Uterus (tissue), 4 donors: Measurements from ENCODE around the gene NPC1L1. TPM values are rescaled to one million over a fixed set of nuclear protein-coding genes. Genes with fewer than 3 reads are reported as not detected.

Experiments
- DNase-seq, 2 donors: peaks; one replicate each; pipeline ENCODE4 v3.0.0-alpha.2; 2019 to 2020
- H3K27ac ChIP-seq, 2 donors: fragments of 200-600 bp; sonication (generic); 1 replicate in 1 of 2; 2 replicates in 1 of 2; pipeline ENCODE4 v1.5.1; 2016 to 2018
- H3K27me3 ChIP-seq, 2 donors: fragments of 200-600 bp; sonication (generic); one replicate each; pipeline ENCODE4 v1.5.1; 2018 to 2019; ENCODE audit warnings: control low read depth in 1 of 2
- H3K36me3 ChIP-seq, 2 donors: fragments of 200-600 bp; sonication (generic); one replicate each; pipeline ENCODE4 v1.5.1; 2019; ENCODE audit warnings: control low read depth in 1 of 2
- H3K4me1 ChIP-seq, 2 donors: fragments of 200-600 bp; sonication (generic); one replicate each; pipeline ENCODE4 v1.5.1; 2018 to 2019; ENCODE audit warnings: control low read depth in 1 of 2
- H3K4me3 ChIP-seq, 2 donors: fragments of 200-600 bp; sonication (generic); 1 replicate in 1 of 2; 2 replicates in 1 of 2; pipeline ENCODE4 v1.5.1; 2018 to 2019; ENCODE audit warnings: mild to moderate bottlenecking in 1 of 2
- H3K9me3 ChIP-seq, 2 donors: fragments of 200-600 bp; sonication (generic); one replicate each; pipeline ENCODE4 v1.5.1; 2019; ENCODE audit warnings: control low read depth in 1 of 2
- POLR2A ChIP-seq, 2 donors: fragments of 450-650 bp; IDR thresholded peaks; one replicate each; pipeline ENCODE4 v1.6.1; 2016; ENCODE audit warnings: antibody characterized with exemption in 2 of 2, mild to moderate bottlenecking in 1 of 2, moderate library complexity in 1 of 2
- intact Hi-C: fragments of 100-400 bp; cut with DNase I; formaldehyde crosslinking; loops from one replicate; pipeline ENCODE4 v1.15.1; 2023; ENCODE audit warnings: low total_unique reads
- total RNA-seq, 4 donors: library from RNA; depleted of rRNA in 3 of 4; stranded (reverse); fragments of >200 nt in 3 of 4; gene quantifications; one replicate each; pipeline versions ENCODE4 v1.1.0 to v1.2.4, GENCODE V29; 2014 to 2023
- TF ChIP-seq, protein P1 (sequence below), 4 experiments: fragments of 200-600 bp in 2 of 4; fragments of 450-650 bp in 2 of 4; sonication (generic) in 2 of 4; IDR thresholded peaks; one replicate each; pipeline ENCODE4 v1.5.1; 2016 to 2019; ENCODE audit warnings: antibody characterized with exemption in 4 of 4, mild to moderate bottlenecking in 2 of 4, moderate library complexity in 1 of 4
- donor health status: DM: yes; HTN: yes; CAD: no.

Gene NPC1L1
- total RNA-seq, 4 donors from 2014 or later, result 0.49 TPM; not detected in 3

DNA sequence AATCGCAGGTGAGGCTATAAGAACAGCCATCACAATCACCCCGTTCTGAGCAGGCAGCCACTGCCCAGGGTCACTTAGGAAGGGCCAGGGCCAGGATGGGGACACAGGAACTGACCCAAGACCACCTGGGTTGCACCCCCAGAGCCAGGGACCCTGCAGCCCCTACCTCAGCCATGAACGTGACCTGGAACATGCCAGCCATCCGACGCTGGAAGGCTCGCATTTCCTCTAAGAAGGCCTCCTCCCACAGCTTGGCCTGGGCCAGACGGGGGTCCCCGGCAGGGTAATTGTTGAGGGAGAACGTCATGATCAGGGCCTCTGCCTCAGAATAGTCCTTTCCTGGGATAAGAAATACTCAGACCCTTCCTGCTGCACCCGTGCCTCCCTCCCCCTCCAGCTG lies 5.0 kb downstream of the NPC1L1 start:
- no peaks in the 10 kb centered on the region for H3K27me3 ChIP-seq
- intact Hi-C loops, result no loop called here
- no peak for DNase-seq
- H3K4me3 ChIP-seq, result no peak overlapping the region
- H3K4me1 ChIP-seq, result no peaks in the 10 kb centered on the region
- TF ChIP-seq, protein P1, sequence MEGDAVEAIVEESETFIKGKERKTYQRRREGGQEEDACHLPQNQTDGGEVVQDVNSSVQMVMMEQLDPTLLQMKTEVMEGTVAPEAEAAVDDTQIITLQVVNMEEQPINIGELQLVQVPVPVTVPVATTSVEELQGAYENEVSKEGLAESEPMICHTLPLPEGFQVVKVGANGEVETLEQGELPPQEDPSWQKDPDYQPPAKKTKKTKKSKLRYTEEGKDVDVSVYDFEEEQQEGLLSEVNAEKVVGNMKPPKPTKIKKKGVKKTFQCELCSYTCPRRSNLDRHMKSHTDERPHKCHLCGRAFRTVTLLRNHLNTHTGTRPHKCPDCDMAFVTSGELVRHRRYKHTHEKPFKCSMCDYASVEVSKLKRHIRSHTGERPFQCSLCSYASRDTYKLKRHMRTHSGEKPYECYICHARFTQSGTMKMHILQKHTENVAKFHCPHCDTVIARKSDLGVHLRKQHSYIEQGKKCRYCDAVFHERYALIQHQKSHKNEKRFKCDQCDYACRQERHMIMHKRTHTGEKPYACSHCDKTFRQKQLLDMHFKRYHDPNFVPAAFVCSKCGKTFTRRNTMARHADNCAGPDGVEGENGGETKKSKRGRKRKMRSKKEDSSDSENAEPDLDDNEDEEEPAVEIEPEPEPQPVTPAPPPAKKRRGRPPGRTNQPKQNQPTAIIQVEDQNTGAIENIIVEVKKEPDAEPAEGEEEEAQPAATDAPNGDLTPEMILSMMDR (IDR thresholded peaks at IDR 0.05), result no peak
- TF ChIP-seq POLR2A (IDR thresholded peaks at IDR 0.05), result no peak
- H3K27ac ChIP-seq, result no peak overlapping the region
- H3K9me3 ChIP-seq, result no peaks in the 10 kb centered on the region
- no peaks in the 10 kb centered on the region for H3K36me3 ChIP-seq

DNA sequence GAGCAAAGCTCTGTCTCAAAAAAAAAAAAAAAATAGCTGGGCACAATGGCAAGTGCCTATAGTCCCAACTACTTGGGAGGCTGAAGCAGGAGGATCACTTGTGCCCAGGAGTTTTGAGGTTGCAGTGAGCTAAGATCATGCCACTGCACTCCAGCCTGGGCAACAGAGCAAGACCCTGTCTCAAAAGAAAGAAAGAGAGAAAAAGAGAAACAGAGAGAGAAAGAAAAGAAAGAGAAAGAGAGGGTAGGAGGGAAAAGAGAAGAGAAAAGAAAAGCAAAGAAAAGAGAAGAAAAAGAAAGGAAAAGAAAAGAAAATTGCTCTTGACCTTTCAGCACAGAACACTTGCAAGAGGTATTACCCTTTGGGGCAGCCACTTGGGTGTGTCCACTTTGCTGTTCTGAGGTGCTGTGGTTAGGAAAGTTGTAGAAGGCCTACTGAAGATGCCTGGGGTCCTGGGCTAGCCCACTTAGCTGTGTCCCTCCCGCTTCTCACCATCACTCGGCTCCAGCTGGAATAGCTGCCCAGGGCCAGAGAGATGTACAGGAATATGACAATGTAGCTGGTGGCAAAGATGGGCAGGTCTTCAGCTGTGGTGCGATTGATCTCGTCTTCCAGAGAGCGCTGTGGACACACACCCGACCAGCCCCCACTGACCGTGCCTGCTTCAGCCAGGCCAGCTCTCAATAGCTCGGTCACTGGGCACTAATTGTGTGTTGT lies 5.6 kb downstream of the NPC1L1 start:
- intact Hi-C loops, result no loop called here
- Histone ChIP-seq H3K4me1 (no peaks in the 10 kb centered on the region), H3K9me3 (no peaks in the 10 kb centered on the region), H3K27me3 (no peaks in the 10 kb centered on the region), H3K36me3 (no peaks in the 10 kb centered on the region), H3K4me3 (no peak overlapping the region), H3K27ac (no peak overlapping the region)
- TF ChIP-seq, protein P1 (IDR thresholded peaks at IDR 0.05), result no peak
- no peak for TF ChIP-seq POLR2A (IDR thresholded peaks at IDR 0.05)
- DNase-seq, result no peak

GRCh38 chr7:44534501-44534900 lies 6.6 kb downstream of the NPC1L1 start:
- H3K4me3 ChIP-seq, result no peak overlapping the region
- intact Hi-C loops, result no loop called here
- H3K9me3 ChIP-seq, result no peaks in the 10 kb centered on the region
- H3K4me1 ChIP-seq, result no peaks in the 10 kb centered on the region
- H3K27me3 ChIP-seq, result no peaks in the 10 kb centered on the region
- TF ChIP-seq, protein P1 (IDR thresholded peaks at IDR 0.05), result peak in 1 of 4 experiments; percentile 20
- TF ChIP-seq POLR2A (IDR thresholded peaks at IDR 0.05), result no peak
- no peak overlapping the region for H3K27ac ChIP-seq
- no peaks in the 10 kb centered on the region for H3K36me3 ChIP-seq
- DNase-seq, result no peak

DNA sequence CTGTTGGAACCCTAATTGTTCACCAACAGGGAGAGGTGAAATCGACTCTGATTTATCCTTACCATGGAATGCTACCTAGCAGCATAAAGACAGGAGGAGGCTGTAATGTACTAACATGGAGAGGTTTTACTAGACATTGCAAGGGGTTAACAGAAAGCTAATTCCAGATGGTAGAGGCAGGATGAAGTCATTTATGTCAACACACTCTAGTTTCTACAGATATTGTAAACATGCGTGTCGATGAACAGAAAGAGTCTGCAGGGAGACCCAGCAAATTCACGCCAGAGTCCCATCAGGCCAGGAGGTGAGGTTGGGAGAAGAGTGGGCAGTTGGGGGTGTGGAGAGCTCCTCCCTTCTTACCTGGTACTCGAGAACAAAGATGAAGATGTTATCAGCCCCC lies 7.0 kb downstream of the NPC1L1 start:
- no peak for DNase-seq
- Histone ChIP-seq H3K4me3 (no peak overlapping the region), H3K36me3 (no peaks in the 10 kb centered on the region), H3K27me3 (no peaks in the 10 kb centered on the region), H3K4me1 (no peaks in the 10 kb centered on the region), H3K9me3 (no peaks in the 10 kb centered on the region), H3K27ac (no peak overlapping the region)
- no peak for TF ChIP-seq POLR2A (IDR thresholded peaks at IDR 0.05)
- intact Hi-C loops, result no loop called here

GRCh38 chr7:44533301-44534055 lies 7.7 kb downstream of the NPC1L1 start:
- Histone ChIP-seq H3K9me3 (no peaks in the 10 kb centered on the region), H3K4me3 (no peak overlapping the region), H3K36me3 (no peaks in the 10 kb centered on the region), H3K4me1 (no peaks in the 10 kb centered on the region), H3K27ac (no peak overlapping the region), H3K27me3 (no peaks in the 10 kb centered on the region)
- intact Hi-C loops, result no loop called here
- TF ChIP-seq, protein P1 (IDR thresholded peaks at IDR 0.05), result no peak
- no peak for TF ChIP-seq POLR2A (IDR thresholded peaks at IDR 0.05)
- DNase-seq, result no peak
